Memory B cell (primary cell): ENCODE measurements around the gene PWP2.

Experiments used
- ATAC-seq: fragments of 150-1000 bp; cut with Tn5 transposase; 2 replicates; pipeline ENCODE4 v1.10.0; 2021; ENCODE audit warnings: low read depth, mild to moderate bottlenecking, moderate library complexity
- DNase-seq, 2 donors: peaks; one replicate each; pipeline ENCODE4 v3.0.0; 2022; ENCODE audit warnings: low spot score in 2 of 2
- H3K27ac Mint-ChIP-seq: one replicate; pipeline ENCODE4 v1.8.0; 2022; ENCODE audit warnings: mild to moderate bottlenecking, moderate library complexity, mixed read lengths
- H3K27me3 Mint-ChIP-seq: one replicate; pipeline ENCODE4 v1.8.0; 2022; ENCODE audit warnings: mixed read lengths
- H3K36me3 Mint-ChIP-seq: one replicate; pipeline ENCODE4 v1.8.0; 2022; ENCODE audit warnings: mild to moderate bottlenecking, mixed read lengths
- H3K4me1 Mint-ChIP-seq: one replicate; pipeline ENCODE4 v1.8.0; 2022; ENCODE audit warnings: mixed read lengths
- H3K4me3 Mint-ChIP-seq: one replicate; pipeline ENCODE4 v1.8.0; 2022; ENCODE audit warnings: mild to moderate bottlenecking, moderate library complexity, mixed read lengths
- H3K9me3 Mint-ChIP-seq: one replicate; pipeline ENCODE4 v1.8.0; 2022; ENCODE audit warnings: mixed read lengths

PWP2 gene

DNA sequence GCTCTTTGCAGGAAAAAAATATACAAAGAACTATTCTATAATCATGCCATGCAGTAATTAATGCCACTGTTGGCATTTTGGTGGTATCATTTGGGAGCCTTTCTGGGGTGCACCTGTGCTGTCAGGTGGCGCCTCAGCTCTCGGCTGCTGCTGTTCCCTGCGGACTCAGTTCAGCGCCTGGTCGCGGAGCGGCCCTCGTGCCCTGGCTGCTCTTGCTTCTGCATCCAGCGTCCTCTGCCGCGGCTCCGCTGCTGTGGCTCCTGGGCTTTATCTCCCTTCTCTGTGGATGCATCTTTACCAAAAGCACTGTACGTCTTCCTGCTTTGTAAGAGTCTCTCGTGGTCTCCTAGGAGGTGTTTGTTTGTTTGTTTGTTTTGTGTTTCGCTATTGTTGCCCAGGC is 35.1 kb upstream of the PWP2 start:
- no peaks in the 10 kb centered on the region for H3K9me3 Mint-ChIP-seq
- no peaks in the 10 kb centered on the region for H3K27me3 Mint-ChIP-seq
- H3K27ac Mint-ChIP-seq, result no peak overlapping the region
- DNase-seq (no peak), ATAC-seq (no peak)
- no peak overlapping the region for H3K4me3 Mint-ChIP-seq
- peaks cover 43% of the 10 kb centered on the region for H3K36me3 Mint-ChIP-seq
- peaks cover 8% of the 10 kb centered on the region for H3K4me1 Mint-ChIP-seq

DNA sequence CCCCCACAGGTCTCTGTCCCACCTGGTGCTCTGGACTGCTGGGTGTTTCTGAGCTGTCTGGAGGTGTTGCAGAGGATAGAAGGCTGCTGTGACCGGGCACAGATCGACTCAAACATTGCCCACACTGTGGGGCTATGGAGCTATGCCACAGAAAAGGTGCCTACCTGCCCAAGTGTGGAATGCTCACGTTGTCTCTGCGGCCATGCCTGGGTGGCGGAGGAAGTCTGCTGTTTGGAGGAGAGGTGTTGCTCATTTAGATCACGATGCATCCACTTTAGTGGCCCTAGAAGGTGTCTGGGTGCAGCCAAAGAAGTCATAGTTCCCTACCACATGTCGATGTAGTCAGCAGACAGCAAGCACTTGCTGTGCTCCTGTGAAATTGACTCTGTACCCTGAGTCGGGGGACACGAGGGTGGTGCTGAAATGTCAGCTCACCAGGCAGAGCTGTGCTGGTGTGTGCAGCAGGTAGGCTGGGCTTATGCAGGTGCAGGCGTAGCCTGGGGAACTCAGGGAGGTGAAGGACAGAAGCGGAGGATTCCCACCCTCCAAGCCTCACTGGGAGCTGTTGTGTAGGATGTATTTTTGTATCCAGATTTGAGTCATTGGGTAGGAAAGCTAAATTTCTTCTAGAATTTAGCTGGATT is 32.8 kb upstream of the PWP2 start:
- Mint-ChIP-seq H3K4me3 (no peak overlapping the region), H3K36me3 (peaks cover 39% of the 10 kb centered on the region), H3K9me3 (no peaks in the 10 kb centered on the region), H3K27ac (peak overlapping the region; percentile 48), H3K4me1 (peaks cover 4% of the 10 kb centered on the region), H3K27me3 (no peaks in the 10 kb centered on the region)
- DNase-seq (no peak), ATAC-seq (no peak)

DNA sequence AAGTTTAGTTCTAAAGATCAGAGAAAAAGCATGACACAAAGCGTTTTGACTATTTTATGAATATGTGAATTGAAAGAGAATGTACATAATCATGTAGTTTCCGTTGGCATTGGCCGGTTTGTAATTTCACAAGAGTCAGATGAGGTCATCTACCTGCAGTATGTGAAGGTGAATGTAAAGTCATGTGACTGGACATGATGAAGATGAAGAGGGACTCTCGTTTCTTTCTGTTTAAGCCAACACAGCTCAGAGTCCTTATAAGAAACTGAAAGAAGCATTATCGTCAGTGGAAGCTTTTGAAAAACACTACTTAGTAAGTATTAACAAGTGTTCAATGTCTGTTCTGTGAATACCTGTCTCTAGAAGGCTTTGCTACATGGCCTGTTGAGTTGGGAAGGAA is 30.9 kb upstream of the PWP2 start:
- ATAC-seq (no peak), DNase-seq (no peak)
- Mint-ChIP-seq H3K27ac (no peak overlapping the region), H3K4me1 (peaks cover 4% of the 10 kb centered on the region), H3K36me3 (peaks cover 38% of the 10 kb centered on the region), H3K9me3 (no peaks in the 10 kb centered on the region), H3K4me3 (no peak overlapping the region), H3K27me3 (no peaks in the 10 kb centered on the region)

DNA sequence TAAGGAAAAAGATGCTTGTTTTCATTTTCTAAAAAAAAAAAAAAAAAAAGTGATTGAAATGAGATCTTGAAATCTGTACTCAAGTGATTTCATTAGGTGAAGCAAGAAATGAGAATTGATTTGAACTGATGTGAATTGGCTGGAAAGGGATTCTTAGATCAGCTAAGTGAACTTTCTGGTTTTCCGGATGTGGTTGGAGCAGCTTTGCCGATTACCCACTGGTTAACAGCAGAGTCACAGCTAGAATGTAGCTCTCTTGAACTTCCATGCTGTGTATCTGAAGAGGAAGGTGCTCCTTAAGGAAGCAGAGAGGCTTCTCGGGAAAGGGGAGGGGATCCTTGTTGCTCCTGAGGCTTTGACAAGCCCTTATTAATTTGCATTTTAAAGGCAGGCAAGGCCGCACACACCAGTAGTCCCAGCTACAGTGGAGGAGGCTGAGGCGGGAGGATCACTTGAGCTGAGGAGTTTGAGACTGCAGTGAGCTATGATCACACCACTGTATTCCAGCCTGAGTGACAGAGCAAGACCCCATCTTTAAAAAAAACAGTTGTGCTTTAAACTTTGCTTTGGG is 28.7 kb upstream of the PWP2 start:
- H3K27ac Mint-ChIP-seq, result no peak overlapping the region
- no peak overlapping the region for H3K4me3 Mint-ChIP-seq
- H3K36me3 Mint-ChIP-seq, result peaks cover 43% of the 10 kb centered on the region
- H3K4me1 Mint-ChIP-seq, result peaks cover 7% of the 10 kb centered on the region
- DNase-seq, result no peak
- no peak for ATAC-seq
- no peaks in the 10 kb centered on the region for H3K9me3 Mint-ChIP-seq
- H3K27me3 Mint-ChIP-seq, result no peaks in the 10 kb centered on the region

DNA sequence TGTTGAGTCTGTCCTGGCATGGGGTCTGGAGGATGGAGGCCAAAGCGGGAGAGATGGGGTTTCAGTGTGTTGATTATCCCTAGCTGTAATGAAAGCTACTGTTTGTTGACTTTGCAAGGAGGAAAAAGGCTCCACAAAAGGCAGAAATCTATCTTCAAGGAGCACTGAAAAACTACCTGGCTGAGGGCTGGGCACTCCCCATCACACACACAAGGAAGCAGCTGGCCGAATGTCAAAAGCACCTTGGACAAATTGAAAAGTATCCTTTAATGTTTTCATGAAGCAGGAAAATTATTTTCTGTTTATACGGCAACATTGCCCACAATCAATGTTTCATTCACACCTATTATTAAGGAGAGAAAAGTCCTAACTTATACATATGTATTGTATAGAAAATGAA is 27.8 kb upstream of the PWP2 start:
- Mint-ChIP-seq H3K27me3 (no peaks in the 10 kb centered on the region), H3K9me3 (no peaks in the 10 kb centered on the region), H3K4me3 (no peak overlapping the region), H3K4me1 (peaks cover 4% of the 10 kb centered on the region), H3K27ac (no peak overlapping the region), H3K36me3 (peaks cover 38% of the 10 kb centered on the region)
- ATAC-seq (no peak), DNase-seq (no peak)

DNA sequence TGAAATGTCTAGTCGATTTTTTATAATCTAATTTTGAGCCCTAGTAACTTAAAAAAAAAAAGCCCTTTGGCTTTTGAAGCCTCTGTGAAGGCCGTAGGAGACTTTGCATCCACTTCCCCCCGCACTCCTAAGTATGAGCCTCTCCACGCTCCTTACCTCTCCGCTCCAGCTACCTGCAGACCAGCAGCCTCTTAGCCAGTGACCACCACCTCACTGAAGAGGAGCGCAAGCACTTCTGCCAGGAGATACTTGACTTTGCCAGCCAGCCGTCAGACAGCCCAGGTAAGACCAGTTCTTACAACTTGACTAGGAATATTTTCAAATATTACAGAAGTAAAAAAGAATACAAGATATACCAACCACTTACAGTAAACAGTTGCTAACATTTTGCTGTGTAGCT is 27.4 kb upstream of the PWP2 start:
- Mint-ChIP-seq H3K27ac (no peak overlapping the region), H3K4me3 (no peak overlapping the region), H3K4me1 (peaks cover 2% of the 10 kb centered on the region), H3K27me3 (no peaks in the 10 kb centered on the region), H3K36me3 (peaks cover 38% of the 10 kb centered on the region), H3K9me3 (no peaks in the 10 kb centered on the region)
- ATAC-seq (no peak), DNase-seq (no peak)

DNA sequence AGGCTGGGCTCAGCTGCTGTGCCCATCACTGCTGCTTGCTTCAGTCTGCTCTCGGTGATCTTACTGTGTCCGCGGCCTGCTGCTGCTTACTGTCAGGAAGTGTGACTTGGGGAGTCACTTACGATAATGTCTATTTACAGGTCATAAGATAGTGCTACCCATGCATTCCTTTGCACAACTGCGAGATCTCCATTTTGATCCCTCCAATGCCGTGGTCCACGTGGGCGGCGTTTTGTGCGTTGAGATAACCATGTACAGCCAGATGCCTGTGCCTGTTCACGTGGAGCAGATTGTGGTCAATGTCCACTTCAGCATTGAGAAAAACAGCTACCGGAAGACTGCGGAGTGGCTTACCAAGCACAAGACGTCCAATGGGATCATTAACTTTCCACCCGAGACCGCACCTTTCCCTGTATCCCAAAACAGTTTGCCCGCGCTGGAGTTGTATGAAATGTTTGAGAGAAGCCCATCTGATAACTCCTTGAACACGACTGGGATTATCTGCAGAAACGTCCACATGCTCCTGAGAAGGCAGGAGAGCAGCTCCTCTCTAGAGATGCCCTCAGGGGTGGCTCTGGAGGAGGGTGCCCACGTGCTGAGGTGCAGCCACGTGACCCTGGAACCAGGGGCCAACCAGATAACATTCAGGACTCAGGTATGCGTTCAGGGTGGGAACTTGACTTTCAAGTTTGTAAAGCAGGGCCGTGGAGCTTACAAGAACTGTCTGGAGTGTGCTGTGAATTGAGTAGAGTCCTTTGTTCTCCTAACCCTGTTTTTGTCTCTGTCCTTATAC is 24.4 kb upstream of the PWP2 start:
- H3K27me3 Mint-ChIP-seq, result no peaks in the 10 kb centered on the region
- H3K27ac Mint-ChIP-seq, result peak overlapping the region; percentile 63
- peaks cover 32% of the 10 kb centered on the region for H3K36me3 Mint-ChIP-seq
- DNase-seq (no peak), ATAC-seq (no peak)
- no peaks in the 10 kb centered on the region for H3K9me3 Mint-ChIP-seq
- H3K4me1 Mint-ChIP-seq, result peaks cover 2% of the 10 kb centered on the region
- no peak overlapping the region for H3K4me3 Mint-ChIP-seq

DNA sequence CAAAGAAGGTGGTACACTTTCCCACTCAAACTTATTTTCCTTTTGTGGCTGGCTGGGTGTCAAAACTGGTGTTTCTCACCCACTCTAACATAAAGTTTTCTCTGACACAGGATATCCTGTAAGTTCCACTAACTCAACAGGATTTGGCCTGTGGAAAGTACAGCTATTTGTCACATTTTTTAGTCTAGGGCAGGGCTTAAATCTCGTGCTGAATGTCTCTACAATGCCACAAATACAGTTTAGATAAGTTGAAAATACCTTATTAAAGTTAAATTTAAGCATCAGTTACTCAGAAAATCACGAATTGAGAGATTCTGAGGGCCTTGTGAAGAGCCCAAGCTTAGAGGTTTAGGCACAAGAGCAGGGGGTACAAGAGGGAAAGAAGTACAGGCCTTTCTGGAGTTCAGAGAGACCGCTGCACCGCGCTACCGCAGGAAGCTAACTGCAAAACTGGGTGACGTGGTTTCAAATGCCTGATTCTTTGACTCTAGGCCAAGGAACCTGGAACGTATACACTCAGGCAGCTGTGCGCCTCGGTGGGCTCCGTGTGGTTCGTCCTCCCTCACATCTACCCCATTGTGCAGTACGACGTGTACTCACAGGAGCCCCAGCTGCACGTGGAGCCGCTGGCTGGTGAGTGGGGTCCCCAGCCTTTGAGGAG is 23.4 kb upstream of the PWP2 start:
- Mint-ChIP-seq H3K27ac (peak overlapping the region; percentile 63), H3K4me3 (no peak overlapping the region), H3K27me3 (no peaks in the 10 kb centered on the region), H3K36me3 (peaks cover 36% of the 10 kb centered on the region), H3K9me3 (no peaks in the 10 kb centered on the region), H3K4me1 (peaks cover 4% of the 10 kb centered on the region)
- no peak for ATAC-seq
- no peak for DNase-seq

DNA sequence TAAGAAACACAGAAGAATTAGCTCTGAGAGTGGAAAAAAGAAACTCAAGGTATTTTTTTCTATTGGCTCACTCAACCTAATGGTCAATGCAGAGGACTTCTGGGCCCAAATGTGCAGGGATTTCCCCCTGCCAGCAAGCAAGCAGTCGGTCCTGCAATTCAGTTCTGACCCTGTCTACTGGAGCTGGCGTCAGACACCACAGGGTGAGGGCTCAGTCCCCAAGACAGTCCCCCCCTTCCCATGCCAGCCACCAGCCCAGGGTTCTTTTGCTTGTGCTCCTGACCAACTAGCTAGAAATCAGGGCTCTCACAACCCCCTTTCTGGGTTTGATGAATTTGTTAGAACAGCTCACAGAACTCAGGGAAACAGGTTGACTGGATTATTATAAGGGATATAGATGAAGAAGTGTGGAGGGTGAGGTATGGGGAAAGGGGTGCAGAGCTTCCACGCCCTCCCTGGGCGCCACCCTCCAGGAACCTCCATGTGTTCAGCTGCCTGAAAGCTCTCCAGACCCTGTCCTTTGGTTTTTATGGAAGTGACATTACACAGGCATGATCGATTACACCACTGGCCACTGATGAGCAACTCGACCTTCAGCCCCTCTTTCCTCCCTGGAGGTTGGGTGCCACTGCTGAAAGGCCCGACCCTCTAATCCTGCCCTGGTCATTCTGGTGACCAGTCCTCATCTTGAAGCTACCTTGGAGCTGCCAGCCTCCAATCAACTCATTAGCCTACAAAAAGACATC is 22.5 kb upstream of the PWP2 start:
- no peaks in the 10 kb centered on the region for H3K27me3 Mint-ChIP-seq
- H3K27ac Mint-ChIP-seq, result peak overlapping the region; percentile 63
- H3K9me3 Mint-ChIP-seq, result no peaks in the 10 kb centered on the region
- H3K4me3 Mint-ChIP-seq, result no peak overlapping the region
- ATAC-seq (no peak), DNase-seq (no peak)
- peaks cover 13% of the 10 kb centered on the region for H3K4me1 Mint-ChIP-seq
- H3K36me3 Mint-ChIP-seq, result peaks cover 39% of the 10 kb centered on the region

DNA sequence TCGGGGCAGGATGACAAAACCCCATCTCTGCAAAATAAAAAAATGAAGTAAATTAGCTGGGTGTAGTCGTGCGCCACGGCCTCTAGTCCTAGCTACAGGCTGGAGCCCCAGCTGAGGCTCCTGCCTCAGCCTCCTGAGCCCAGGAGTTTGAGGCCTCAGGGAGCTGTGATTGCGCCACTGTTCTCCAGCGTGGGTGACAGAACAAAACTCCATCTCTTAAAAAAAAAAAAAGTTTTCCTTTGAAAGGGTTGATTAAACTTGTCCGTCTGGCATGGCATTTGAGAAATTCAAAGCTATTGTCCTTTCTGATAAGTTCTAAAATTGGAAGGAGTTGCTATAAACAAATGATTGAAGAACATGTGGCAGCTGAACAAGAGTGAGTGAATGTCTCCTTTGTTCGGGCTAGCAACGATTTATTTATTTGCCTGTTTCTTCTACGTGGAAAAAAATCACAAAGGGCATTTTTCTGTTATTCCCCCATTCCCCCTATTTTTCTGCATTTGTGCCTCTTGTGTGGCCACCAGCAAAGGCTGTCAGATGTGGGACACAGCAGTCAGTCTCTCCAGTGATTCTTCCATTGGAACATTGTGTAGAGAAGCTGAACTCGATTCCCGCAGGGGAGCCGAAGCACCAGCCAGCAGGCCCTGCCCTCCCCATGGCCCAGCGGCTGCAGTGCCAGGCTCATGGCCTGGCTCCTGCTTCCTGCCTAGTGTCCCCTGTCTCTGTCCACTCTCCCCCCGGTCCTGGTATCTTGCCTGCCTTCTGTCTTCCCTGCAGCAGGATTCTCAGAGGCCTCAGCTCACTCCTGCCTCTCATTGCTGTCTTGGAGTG is 21.5 kb upstream of the PWP2 start:
- peak overlapping the region; percentile 77 for H3K27ac Mint-ChIP-seq
- peaks cover 23% of the 10 kb centered on the region for H3K4me1 Mint-ChIP-seq
- DNase-seq (peak in 1 of 2 donors; percentile 8), ATAC-seq (no peak)
- H3K36me3 Mint-ChIP-seq, result peaks cover 40% of the 10 kb centered on the region
- no peaks in the 10 kb centered on the region for H3K9me3 Mint-ChIP-seq
- H3K27me3 Mint-ChIP-seq, result no peaks in the 10 kb centered on the region
- H3K4me3 Mint-ChIP-seq, result no peak overlapping the region

DNA sequence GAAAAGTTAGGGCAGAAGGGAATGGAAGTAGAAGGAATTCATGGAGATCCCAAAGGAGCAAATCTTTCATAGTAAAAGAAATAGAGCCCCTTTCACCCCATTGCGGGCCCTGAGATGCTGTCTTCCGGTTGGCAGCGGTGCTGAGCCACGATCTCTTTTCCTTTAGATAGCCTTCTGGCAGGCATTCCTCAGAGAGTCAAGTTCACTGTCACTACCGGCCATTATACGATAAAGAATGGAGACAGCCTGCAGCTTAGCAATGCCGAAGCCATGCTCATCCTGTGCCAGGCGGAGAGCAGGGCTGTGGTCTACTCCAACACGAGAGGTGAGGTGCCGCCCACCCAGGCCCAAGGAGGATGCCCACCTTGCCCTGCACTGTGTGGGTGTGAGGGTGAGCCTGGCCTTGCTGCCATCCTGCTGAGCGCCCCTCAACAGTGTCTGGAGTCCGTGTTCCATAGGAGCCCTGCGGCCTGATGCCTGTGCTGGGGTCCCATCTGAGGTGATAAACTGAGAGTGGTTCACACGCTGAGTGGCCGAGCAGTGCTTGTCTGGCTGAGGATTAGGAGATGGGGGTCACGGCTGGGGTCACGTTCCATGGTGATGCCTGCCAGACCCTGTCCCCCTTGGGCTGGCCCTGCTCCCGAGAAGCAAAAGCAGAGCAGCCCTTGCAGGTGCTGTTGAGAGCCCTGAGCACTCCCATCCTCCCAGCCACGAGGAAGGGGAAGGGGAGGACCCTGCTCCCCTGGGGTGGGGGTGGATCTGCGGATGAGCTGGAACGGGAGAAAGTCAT is 20.4 kb upstream of the PWP2 start:
- peaks cover 25% of the 10 kb centered on the region for H3K4me1 Mint-ChIP-seq
- no peaks in the 10 kb centered on the region for H3K27me3 Mint-ChIP-seq
- no peak overlapping the region for H3K4me3 Mint-ChIP-seq
- H3K9me3 Mint-ChIP-seq, result no peaks in the 10 kb centered on the region
- DNase-seq (peak in 1 of 2 donors; percentile 9), ATAC-seq (no peak)
- peak overlapping the region; percentile 77 for H3K27ac Mint-ChIP-seq
- H3K36me3 Mint-ChIP-seq, result peaks cover 33% of the 10 kb centered on the region

DNA sequence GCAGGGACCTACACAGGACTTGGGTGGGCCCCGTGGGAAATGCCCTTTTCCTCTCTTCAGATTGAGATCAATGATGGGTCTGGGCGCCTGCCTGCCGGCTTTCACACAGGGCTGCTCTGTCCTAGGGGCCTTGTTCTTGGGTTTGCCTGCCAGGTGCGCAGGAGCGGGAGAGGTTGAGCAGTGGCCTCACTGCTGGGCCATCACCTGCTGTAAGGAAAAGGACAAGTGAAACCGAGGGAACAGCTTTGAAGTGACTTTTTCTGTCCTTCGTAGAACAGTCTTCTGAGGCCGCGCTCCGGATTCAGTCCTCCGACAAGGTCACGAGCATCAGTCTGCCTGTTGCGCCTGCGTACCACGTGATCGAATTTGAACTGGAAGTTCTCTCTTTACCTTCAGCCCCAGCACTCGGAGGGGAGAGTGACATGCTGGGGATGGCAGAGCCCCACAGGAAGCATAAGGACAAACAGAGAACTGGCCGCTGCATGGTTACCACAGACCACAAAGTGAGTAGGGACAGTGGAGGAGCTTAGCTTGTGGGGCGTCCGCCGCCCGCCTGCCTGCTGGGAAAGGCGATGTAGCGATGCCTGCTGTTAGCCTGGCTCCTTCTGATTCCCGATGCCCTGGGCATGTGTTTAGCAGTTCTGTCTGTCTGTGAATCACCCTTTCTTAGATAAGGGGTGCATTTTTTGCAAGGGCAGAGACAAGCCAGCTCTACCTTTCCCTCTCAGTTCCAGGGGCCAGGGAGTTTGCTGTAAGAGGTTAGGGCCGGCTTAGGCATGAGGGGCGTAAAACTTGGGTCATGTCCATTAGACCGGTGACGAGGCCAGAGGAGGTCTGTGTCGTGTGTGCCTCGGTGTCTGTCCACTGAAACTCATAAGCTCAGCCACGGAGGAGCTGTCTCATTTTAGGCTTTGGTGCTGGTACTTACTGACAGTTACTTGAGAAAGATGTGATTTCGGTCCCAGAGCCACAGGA is 19.5 kb upstream of the PWP2 start:
- H3K36me3 Mint-ChIP-seq, result peaks cover 31% of the 10 kb centered on the region

More for the DNA sequence above, 19.5 kb upstream of the PWP2 start:
- Mint-ChIP-seq H3K27ac (peak overlapping the region; percentile 91), H3K27me3 (no peaks in the 10 kb centered on the region), H3K4me1 (peaks cover 28% of the 10 kb centered on the region), H3K9me3 (no peaks in the 10 kb centered on the region), H3K4me3 (no peak overlapping the region)
- no peak for ATAC-seq
- peak in 1 of 2 donors; percentile 10 for DNase-seq
